NCI-H510A (cell line): ENCODE results near the gene NCAPH2.
A peak's percentile ranks its signal among the peaks of the same experiment; 100 is the strongest.

Experiments
- DNase-seq: peaks from one replicate; lab custom pipeline; 2025; lab: John Stamatoyannopoulos, UW

The NCAPH2 gene

GRCh38 chr22:50490531-50491308 is 17.3 kb upstream of the NCAPH2 start:
- DNase-seq: no peak

GRCh38 chr22:50497093-50497492 is 10.9 kb upstream of the NCAPH2 start:
- DNase-seq: no peak

GRCh38 chr22:50498322-50498890 is 9.6 kb upstream of the NCAPH2 start:
- DNase-seq: peak; percentile 48

- DNase-seq: no peak
These were observed 7.6 kb upstream of the NCAPH2 start for GRCh38 chr22:50500452-50500851.

- DNase-seq: no peak
These were observed 5.9 kb upstream of the NCAPH2 start for GRCh38 chr22:50502096-50502495.

GRCh38 chr22:50502628-50503474 is 5.2 kb upstream of the NCAPH2 start:
- no peak for DNase-seq

GRCh38 chr22:50503475-50504145 is 4.4 kb upstream of the NCAPH2 start:
- no peak for DNase-seq

GRCh38 chr22:50504369-50505211 is 3.4 kb upstream of the NCAPH2 start:
- no peak for DNase-seq

- no peak for DNase-seq
These were observed 2.7 kb upstream of the NCAPH2 start for GRCh38 chr22:50505276-50505775.

GRCh38 chr22:50505776-50506610 is 2.0 kb upstream of the NCAPH2 start:
- DNase-seq: no peak

- DNase-seq: no peak
These were observed 1.2 kb upstream of the NCAPH2 start for GRCh38 chr22:50506611-50507420.

GRCh38 chr22:50507421-50507990 is 518 bp upstream of the NCAPH2 start, which contains the start of gene LMF2:
Gene LMF2, minus strand, starts transcription at chr22:50507702. Its CDS starts 27 bp downstream, at chr22:50507675.
- DNase-seq: no peak

GRCh38 chr22:50508897-50509296 is 873 bp downstream of the NCAPH2 start:
- DNase-seq: no peak

GRCh38 chr22:50513175-50513574 is 5.2 kb downstream of the NCAPH2 start:
- DNase-seq: no peak

GRCh38 chr22:50516068-50516467 is 8.0 kb downstream of the NCAPH2 start:
- DNase-seq: no peak

- DNase-seq: no peak
These were observed 8.9 kb downstream of the NCAPH2 start for GRCh38 chr22:50516891-50517290.

- DNase-seq: no peak
These were observed 9.7 kb downstream of the NCAPH2 start for GRCh38 chr22:50517495-50518260.

GRCh38 chr22:50518606-50519005 is 10.6 kb downstream of the NCAPH2 start:
- no peak for DNase-seq
